ENCODE data around the gene GRIA1.

DNA sequence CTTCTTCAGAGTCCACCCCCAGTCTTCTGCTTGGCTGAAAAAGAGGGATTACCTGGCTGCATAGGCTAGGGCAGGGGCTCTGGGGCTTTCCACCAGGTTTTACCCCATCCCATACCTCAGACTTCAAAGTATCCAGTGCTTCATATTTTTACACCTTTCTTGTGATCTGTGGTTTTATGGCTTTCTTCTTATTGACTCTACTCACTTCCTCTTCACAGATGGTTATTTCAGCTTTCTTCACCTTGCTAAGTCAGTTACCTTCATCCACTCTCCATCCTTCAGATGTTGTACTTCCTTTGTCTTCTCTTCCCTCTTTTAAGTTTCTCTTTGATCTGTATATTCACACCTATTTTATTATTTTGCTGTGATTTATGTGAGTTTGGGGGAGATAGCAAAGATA, 104.3 kb downstream of the GRIA1 start:
- TF ChIP-seq, protein P1, sequence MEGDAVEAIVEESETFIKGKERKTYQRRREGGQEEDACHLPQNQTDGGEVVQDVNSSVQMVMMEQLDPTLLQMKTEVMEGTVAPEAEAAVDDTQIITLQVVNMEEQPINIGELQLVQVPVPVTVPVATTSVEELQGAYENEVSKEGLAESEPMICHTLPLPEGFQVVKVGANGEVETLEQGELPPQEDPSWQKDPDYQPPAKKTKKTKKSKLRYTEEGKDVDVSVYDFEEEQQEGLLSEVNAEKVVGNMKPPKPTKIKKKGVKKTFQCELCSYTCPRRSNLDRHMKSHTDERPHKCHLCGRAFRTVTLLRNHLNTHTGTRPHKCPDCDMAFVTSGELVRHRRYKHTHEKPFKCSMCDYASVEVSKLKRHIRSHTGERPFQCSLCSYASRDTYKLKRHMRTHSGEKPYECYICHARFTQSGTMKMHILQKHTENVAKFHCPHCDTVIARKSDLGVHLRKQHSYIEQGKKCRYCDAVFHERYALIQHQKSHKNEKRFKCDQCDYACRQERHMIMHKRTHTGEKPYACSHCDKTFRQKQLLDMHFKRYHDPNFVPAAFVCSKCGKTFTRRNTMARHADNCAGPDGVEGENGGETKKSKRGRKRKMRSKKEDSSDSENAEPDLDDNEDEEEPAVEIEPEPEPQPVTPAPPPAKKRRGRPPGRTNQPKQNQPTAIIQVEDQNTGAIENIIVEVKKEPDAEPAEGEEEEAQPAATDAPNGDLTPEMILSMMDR (IDR thresholded peaks at IDR 0.05; ENCODE audit: low read depth, low read length): no peak
- no peak for TF ChIP-seq EZH2phosphoT487 (IDR thresholded peaks at IDR 0.05; ENCODE audit: low read depth)
